ENCODE data around the gene ALS2. TPM values are rescaled to one million over a fixed set of nuclear protein-coding genes. Genes with fewer than 3 reads are reported as not detected.

ALS2 gene
- total RNA-seq, 1 experiment from 2014 or later, result 28.1 TPM

Other genes with a start within 250 kb of the ALS2 start
- gene TMEM237, start 137.4 kb downstream of the ALS2 start, total RNA-seq (2021; ENCODE audit: unreplicated experiment), result 29.4 TPM
- gene MPP4, start 82.3 kb downstream of the ALS2 start, total RNA-seq (2021; ENCODE audit: unreplicated experiment), result 0.32 TPM
- not detected for gene CDK15, start 25.6 kb upstream of the ALS2 start, total RNA-seq (2021; ENCODE audit: unreplicated experiment)